ENCODE data around the gene ART5. TPM values are rescaled to one million over a fixed set of nuclear protein-coding genes. Genes with fewer than 3 reads are reported as not detected.

ART5 gene
- total and polyA plus RNA-seq, 2 experiments from 2014 or later: 6.4 to 12.9 TPM

- no peak overlapping the region for H3K27ac ChIP-seq (ENCODE audit: low read depth)
- Mint-ChIP-seq H3K36me3 (ENCODE audit: low read depth) (peaks cover 78% of the 10 kb centered on the region), H3K4me1 (peaks cover 8% of the 10 kb centered on the region; the same call in 2 of the 3 replicates), H3K4me3 (no peak overlapping the region), H3K27ac (no peak overlapping the region), H3K27me3 (ENCODE audit: insufficient read depth, low read depth, poor library complexity) (peaks cover 1% of the 10 kb centered on the region), H3K9me3 (no peaks in the 10 kb centered on the region)
- DNase-seq (ENCODE audit: low spot score) (no peak), ATAC-seq (no peak)
- H3K9me2 ChIP-seq (ENCODE audit: insufficient read depth): no peaks in the 10 kb centered on the region
- no peak overlapping the region for H3K4me2 ChIP-seq
- H3F3A ChIP-seq (replicated peaks; ENCODE audit: low read depth): 0 out of 2 replicates have a peak, but pooled peaks cover 4% of the 10 kb centered on the region
- H3K4me3 ChIP-seq: no peak overlapping the region
- H2AFZ ChIP-seq: no peak overlapping the region
- H3K4me1 ChIP-seq (ENCODE audit: insufficient read depth): no peaks in the 10 kb centered on the region
- H3K36me3 ChIP-seq (ENCODE audit: insufficient read depth): peaks cover 57% of the 10 kb centered on the region
- H3K79me2 ChIP-seq (replicated peaks; ENCODE audit: insufficient read depth): no peaks in the 10 kb centered on the region
- TF ChIP-seq NANOG (IDR thresholded peaks at IDR 0.05; ENCODE audit: borderline replicate concordance) (no peak), POLR2AphosphoS5 (IDR thresholded peaks at IDR 0.05; ENCODE audit: low read depth) (no peak), EZH2 (IDR thresholded peaks at IDR 0.05; ENCODE audit: low read depth, unreplicated experiment) (no peak), ETS1 (IDR thresholded peaks at IDR 0.05) (no peak), ZNF462 (CRISPR knock-in tag; IDR thresholded peaks at IDR 0.05) (no peak), EZH2phosphoT487 (IDR thresholded peaks at IDR 0.05; ENCODE audit: unreplicated experiment) (no peak), REST (IDR thresholded peaks at IDR 0.05; ENCODE audit: unreplicated experiment) (no peak), STAT1 (IDR thresholded peaks at IDR 0.05; ENCODE audit: unreplicated experiment) (no peak), ZNF331 (CRISPR knock-in tag; IDR thresholded peaks at IDR 0.05; ENCODE audit: low read depth) (no peak), CREB1 (CRISPR knock-in tag; IDR thresholded peaks at IDR 0.05; ENCODE audit: low read depth) (no peak), CTCF (conservative IDR thresholded peaks at IDR 0.05; ENCODE audit: low read depth in 2 of 2) (no peak), ZNF114 (CRISPR knock-in tag; IDR thresholded peaks at IDR 0.05) (no peak), JUNB (IDR thresholded peaks at IDR 0.05; ENCODE audit: unreplicated experiment) (no peak)
- H4K20me1 ChIP-seq (replicated peaks; ENCODE audit: insufficient read depth): no peaks in the 10 kb centered on the region; the same call in none of the 2 replicates
- no peaks in the 10 kb centered on the region for H3K27me3 ChIP-seq (ENCODE audit: insufficient read depth)
These were observed 34.2 kb upstream of the ART5 start for GRCh38 chr11:3675971-3676370.

Measured in GM23338 (cell line).